Caco-2 (cell line): ENCODE measurements around the gene REC8. TPM values are rescaled to one million over a fixed set of nuclear protein-coding genes. Genes with fewer than 3 reads are reported as not detected.

Source experiments
- BruUV-seq: library from RNA; stranded (reverse); fragments of 400-500 nt; replicated peaks from 2 replicates; lab custom pipeline; 2021; lab: Mats Ljungman, UMichigan
- CTCF ChIA-PET: fragments of 300-600 bp; sonication (Branson Sonifier 250); formaldehyde crosslinking; loops from one replicate; lab custom pipeline; 2022; ENCODE audit warnings: antibody characterized with exemption; lab: Charles Lee
- POLR2A ChIA-PET: fragments of 300-600 bp; sonication (Branson Sonifier 250); formaldehyde crosslinking; loops from one replicate; lab custom pipeline; 2022; ENCODE audit warnings: antibody characterized with exemption; lab: Charles Lee
- DNase-seq, 2 experiments: peaks; one replicate each; pipeline versions ENCODE4 v3.0.0 to v3.0.0-alpha.2; 2020 to 2022
- H3K27me3 ChIP-seq: replicated peaks from 2 replicates; pipeline ENCODE4 v1.6.0; 2011; ENCODE audit warnings: low read length; ENCODE audit not compliant: control insufficient read depth, insufficient read depth
- H3K36me3 ChIP-seq: 2 replicates; pipeline ENCODE4 v1.5.1; 2011; ENCODE audit warnings: low read length; ENCODE audit not compliant: control insufficient read depth, insufficient read depth
- H3K4me1 ChIP-seq: fragments of 250-450 bp; sonication (Bioruptor Pico); 2 replicates; pipeline ENCODE4 v1.5.1; 2020; ENCODE audit warnings: mild to moderate bottlenecking
- H3K4me3 ChIP-seq: 2 replicates; pipeline ENCODE4 v1.5.1; 2011; ENCODE audit warnings: low read depth, mild to moderate bottlenecking, control low read depth, low read length
- H3K9me3 ChIP-seq: fragments of 250-450 bp; sonication (Bioruptor Pico); 2 replicates; pipeline ENCODE4 v1.5.1; 2020; ENCODE audit warnings: mild to moderate bottlenecking, moderate library complexity
- H3K27ac Mint-ChIP-seq: one replicate; pipeline ENCODE4 v1.8.0; 2022; ENCODE audit warnings: mixed read lengths; ENCODE audit not compliant: unreplicated experiment
- H3K27me3 Mint-ChIP-seq: one replicate; pipeline ENCODE4 v1.8.0; 2022; ENCODE audit warnings: mixed read lengths; ENCODE audit not compliant: insufficient read depth, unreplicated experiment
- H3K36me3 Mint-ChIP-seq: one replicate; pipeline ENCODE4 v1.8.0; 2022; ENCODE audit warnings: mild to moderate bottlenecking, mixed read lengths; ENCODE audit not compliant: insufficient read depth, unreplicated experiment
- H3K4me1 Mint-ChIP-seq: one replicate; pipeline ENCODE4 v1.8.0; 2022; ENCODE audit warnings: low read depth, mixed read lengths; ENCODE audit not compliant: unreplicated experiment
- H3K4me3 Mint-ChIP-seq: one replicate; pipeline ENCODE4 v1.8.0; 2022; ENCODE audit warnings: mild to moderate bottlenecking, moderate library complexity, mixed read lengths; ENCODE audit not compliant: unreplicated experiment
- H3K9me3 Mint-ChIP-seq: one replicate; pipeline ENCODE4 v1.8.0; 2022; ENCODE audit warnings: mixed read lengths; ENCODE audit not compliant: unreplicated experiment
- CTCF ChIP-seq, 2 experiments: fragments of 200-600 bp in 1 of 2; IDR thresholded peaks; 1 replicate in 1 of 2; 2 replicates in 1 of 2; pipeline versions ENCODE4 v1.5.1 to v1.8.0; 2011 to 2022; ENCODE audit warnings: antibody characterized with exemption in 1 of 2, control low read depth in 1 of 2, inconsistent platforms in 1 of 2, low read depth in 1 of 2, low read length in 1 of 2, mild to moderate bottlenecking in 1 of 2, moderate library complexity in 1 of 2; ENCODE audit not compliant: insufficient read depth in 1 of 2, severe bottlenecking in 1 of 2, unreplicated experiment in 1 of 2
- intact Hi-C: fragments of 100-400 bp; cut with micrococcal nuclease; formaldehyde crosslinking; loops from one replicate; pipeline ENCODE4 v1.10.0; 2022; ENCODE audit not compliant: unreplicated experiment
- total RNA-seq: library from RNA; stranded (reverse); gene quantifications from 2 replicates; pipeline ENCODE4 v1.2.3, GENCODE V29; 2022

The REC8 gene
- total RNA-seq, 1 experiment from 2014 or later = 8.4 TPM

- no TSS peak for BruUV-seq
- peak overlapping the region; percentile 99 for H3K4me3 Mint-ChIP-seq
- ChIA-PET CTCF (interaction anchor here (0.6 to 1.2 kb wide), 2 partner anchors 23 to 69 kb away, joined by 3 read pairs; partner anchors contain the start of gene IRF9), POLR2A (no interaction called here)
- H3K36me3 Mint-ChIP-seq = peaks cover 24% of the 10 kb centered on the region
- no peaks in the 10 kb centered on the region for H3K27me3 ChIP-seq
- H3K4me1 Mint-ChIP-seq = peaks cover 36% of the 10 kb centered on the region
- H3K27ac Mint-ChIP-seq = no peak overlapping the region
- no peaks in the 10 kb centered on the region for H3K27me3 Mint-ChIP-seq
- no peak for TF ChIP-seq CTCF (IDR thresholded peaks at IDR 0.05; ENCODE audit: insufficient read depth in 1 of 2, low read depth in 1 of 2, low read length in 1 of 2, severe bottlenecking in 1 of 2, unreplicated experiment in 1 of 2)
- H3K9me3 Mint-ChIP-seq = no peaks in the 10 kb centered on the region
- no peaks in the 10 kb centered on the region for H3K9me3 ChIP-seq
- peaks cover 3% of the 10 kb centered on the region for H3K36me3 ChIP-seq
- intact Hi-C loops = no loop called here
- DNase-seq = no peak
- H3K4me3 ChIP-seq = no peak overlapping the region
- H3K4me1 ChIP-seq = no peaks in the 10 kb centered on the region; the same call in 1 of the 2 replicates
These were observed 33.2 kb upstream of the REC8 start for GRCh38 chr14:24138396-24139271.

- Histone ChIP-seq H3K36me3 (peaks cover 3% of the 10 kb centered on the region), H3K9me3 (no peaks in the 10 kb centered on the region), H3K4me1 (no peaks in the 10 kb centered on the region; the same call in 1 of the 2 replicates), H3K4me3 (peak overlapping the region; percentile 10; the same call in 1 of the 2 replicates), H3K27me3 (no peaks in the 10 kb centered on the region)
- peak in 1 of 2 experiments; percentile 26 for DNase-seq
- peaks cover 41% of the 10 kb centered on the region for H3K4me1 Mint-ChIP-seq
- H3K27me3 Mint-ChIP-seq = no peaks in the 10 kb centered on the region
- intact Hi-C loops = no loop called here
- H3K9me3 Mint-ChIP-seq = no peaks in the 10 kb centered on the region
- POLR2A ChIA-PET = interaction anchor here (0.6 kb wide), 1 partner anchor 24 kb away, joined by 4 read pairs; the partner anchor contains the start of genes DCAF11 and NRL
- H3K36me3 Mint-ChIP-seq = peaks cover 24% of the 10 kb centered on the region
- CTCF ChIA-PET = interaction anchor here (0.6 to 1.2 kb wide), 2 partner anchors 22 to 69 kb away, joined by 3 read pairs; partner anchors contain the start of gene IRF9
- H3K4me3 Mint-ChIP-seq = peak overlapping the region; percentile 99
- TF ChIP-seq CTCF (IDR thresholded peaks at IDR 0.05; ENCODE audit: insufficient read depth in 1 of 2, low read depth in 1 of 2, low read length in 1 of 2, severe bottlenecking in 1 of 2, unreplicated experiment in 1 of 2) = no peak
- H3K27ac Mint-ChIP-seq = no peak overlapping the region
- no TSS peak for BruUV-seq
These were observed 32.5 kb upstream of the REC8 start for GRCh38 chr14:24139272-24139934.
